Chondrocyte (in vitro differentiated cells): ENCODE results near the gene SCUBE3. TPM values are rescaled to one million over a fixed set of nuclear protein-coding genes. Genes with fewer than 3 reads are reported as not detected.

Experiments
- DNase-seq: peaks from one replicate; pipeline ENCODE4 v3.0.0; 2021; ENCODE audit warnings: mixed read lengths, low spot score
- H3K27ac Mint-ChIP-seq: one replicate; pipeline ENCODE4 v1.8.0; 2021; ENCODE audit warnings: mild to moderate bottlenecking, moderate library complexity, mixed read lengths; ENCODE audit not compliant: unreplicated experiment
- H3K27me3 Mint-ChIP-seq: 2 replicates; pipeline ENCODE4 v1.8.0; 2021; ENCODE audit warnings: low read depth, mixed read lengths
- H3K36me3 Mint-ChIP-seq: 2 replicates; pipeline ENCODE4 v1.8.0; 2021; ENCODE audit warnings: low read depth, mixed read lengths
- H3K4me1 Mint-ChIP-seq: 2 replicates; pipeline ENCODE4 v1.8.0; 2021; ENCODE audit warnings: low read depth, mild to moderate bottlenecking, mixed read lengths
- H3K4me3 Mint-ChIP-seq: one replicate; pipeline ENCODE4 v1.8.0; 2021; ENCODE audit warnings: mild to moderate bottlenecking, moderate library complexity, mixed read lengths; ENCODE audit not compliant: unreplicated experiment
- H3K9me3 Mint-ChIP-seq: 2 replicates; pipeline ENCODE4 v1.8.0; 2021; ENCODE audit warnings: low read depth, mixed read lengths
- CTCF ChIP-seq: fragments of 200-600 bp; sonication (generic); IDR thresholded peaks from 2 replicates; pipeline ENCODE4 v1.5.0; 2021; ENCODE audit warnings: antibody characterized with exemption, mild to moderate bottlenecking, moderate library complexity
- total RNA-seq: library from RNA; stranded (reverse); gene quantifications from 3 replicates; pipeline ENCODE4 v1.2.1, GENCODE V29; 2021

The SCUBE3 gene
- total RNA-seq, 1 donor from 2014 or later, result 96.6 TPM

GRCh38 chr6:35293681-35294080 lies 79.9 kb downstream of the SCUBE3 start:
- H3K4me3 Mint-ChIP-seq, result no peak overlapping the region
- no peaks in the 10 kb centered on the region for H3K27me3 Mint-ChIP-seq
- no peaks in the 10 kb centered on the region for H3K9me3 Mint-ChIP-seq
- TF ChIP-seq CTCF, result no peak
- peak; percentile 47 for DNase-seq
- H3K27ac Mint-ChIP-seq, result no peak overlapping the region
- peaks cover 27% of the 10 kb centered on the region for H3K36me3 Mint-ChIP-seq
- H3K4me1 Mint-ChIP-seq, result peaks cover 3% of the 10 kb centered on the region

- Mint-ChIP-seq H3K27ac (no peak overlapping the region), H3K9me3 (no peaks in the 10 kb centered on the region), H3K36me3 (peaks cover 23% of the 10 kb centered on the region), H3K4me3 (no peak overlapping the region), H3K27me3 (no peaks in the 10 kb centered on the region), H3K4me1 (peaks cover 3% of the 10 kb centered on the region)
- TF ChIP-seq CTCF, result peak; percentile 82
- DNase-seq, result peak; percentile 39
Measured at GRCh38 chr6:35294308-35294945, 80.7 kb downstream of the SCUBE3 start.

GRCh38 chr6:35295036-35295435 lies 81.3 kb downstream of the SCUBE3 start:
- DNase-seq, result peak; percentile 57

GRCh38 chr6:35295521-35296315 lies 82.0 kb downstream of the SCUBE3 start:
- TF ChIP-seq CTCF, result no peak
- Mint-ChIP-seq H3K4me1 (peaks cover 3% of the 10 kb centered on the region), H3K9me3 (no peaks in the 10 kb centered on the region), H3K27me3 (no peaks in the 10 kb centered on the region), H3K27ac (no peak overlapping the region), H3K4me3 (no peak overlapping the region), H3K36me3 (peaks cover 17% of the 10 kb centered on the region)
- peak; percentile 43 for DNase-seq

More at GRCh38 chr6:35295036-35295435, 81.3 kb downstream of the SCUBE3 start:
- H3K27ac Mint-ChIP-seq, result no peak overlapping the region
- H3K27me3 Mint-ChIP-seq, result no peaks in the 10 kb centered on the region
- H3K36me3 Mint-ChIP-seq, result peaks cover 21% of the 10 kb centered on the region
- H3K9me3 Mint-ChIP-seq, result no peaks in the 10 kb centered on the region
- peaks cover 3% of the 10 kb centered on the region for H3K4me1 Mint-ChIP-seq
- TF ChIP-seq CTCF, result no peak
- no peak overlapping the region for H3K4me3 Mint-ChIP-seq

GRCh38 chr6:35296931-35297600 lies 83.3 kb downstream of the SCUBE3 start:
- H3K36me3 Mint-ChIP-seq, result peaks cover 6% of the 10 kb centered on the region

More at GRCh38 chr6:35296931-35297600, 83.3 kb downstream of the SCUBE3 start:
- Mint-ChIP-seq H3K9me3 (no peaks in the 10 kb centered on the region), H3K4me1 (peaks cover 3% of the 10 kb centered on the region), H3K4me3 (peak overlapping the region; percentile 25), H3K27me3 (no peaks in the 10 kb centered on the region), H3K27ac (no peak overlapping the region)
- TF ChIP-seq CTCF, result no peak
- no peak for DNase-seq
